IMR-90 (cell line): ENCODE results near the gene GRID1. TPM values are rescaled to one million over a fixed set of nuclear protein-coding genes. Genes with fewer than 3 reads are reported as not detected.

Source experiments
- ATAC-seq: fragments of 200-7000 bp; cut with Tn5 transposase; 2 replicates; pipeline ENCODE4 v1.9.1; 2020; ENCODE audit warnings: low read depth, mild to moderate bottlenecking, moderate library complexity
- BruUV-seq: library from RNA; stranded (reverse); fragments of 400-500 nt; replicated peaks from 2 replicates; lab custom pipeline; 2021; lab: Mats Ljungman, UMichigan
- CTCF ChIA-PET: fragments of 300-600 bp; formaldehyde crosslinking; extraction: SDS; loops from one replicate; lab custom pipeline; 2021; ENCODE audit warnings: antibody characterized with exemption; lab: Yijun Ruan, JAX
- POLR2A ChIA-PET: fragments of 300-600 bp; sonication (Branson Sonifier 250); formaldehyde crosslinking; loops from one replicate; lab custom pipeline; 2022; ENCODE audit warnings: antibody characterized with exemption; ENCODE audit not compliant: unreplicated experiment; lab: Charles Lee
- DNase-seq: peaks from one replicate; pipeline ENCODE4 v3.0.0; 2013
- H2AFZ ChIP-seq: replicated peaks from 2 replicates; pipeline ENCODE3; 2013; ENCODE audit warnings: low read length, mild to moderate bottlenecking; ENCODE audit not compliant: poor library complexity
- H2AK5ac ChIP-seq: 2 replicates; pipeline ENCODE4 v1.6.1; 2013; ENCODE audit warnings: low read depth, low read length, inconsistent platforms
- H2AK9ac ChIP-seq: replicated peaks from 2 replicates; pipeline ENCODE3; 2013; ENCODE audit warnings: mild to moderate bottlenecking, low read depth, low read length, moderate library complexity; ENCODE audit not compliant: poor library complexity
- H2BK120ac ChIP-seq: 2 replicates; pipeline ENCODE4 v1.6.1; 2013; ENCODE audit warnings: low read depth, low read length, inconsistent platforms
- H2BK15ac ChIP-seq: 3 replicates; pipeline ENCODE4 v1.6.1; 2013; ENCODE audit warnings: low read depth, low read length, inconsistent platforms
- H2BK20ac ChIP-seq: 2 replicates; pipeline ENCODE4 v1.6.1; 2013; ENCODE audit warnings: low read depth, mild to moderate bottlenecking, inconsistent platforms, low read length, moderate library complexity
- H2BK5ac ChIP-seq: 2 replicates; pipeline ENCODE4 v1.6.1; 2013; ENCODE audit warnings: mild to moderate bottlenecking, low read depth, low read length, inconsistent platforms; ENCODE audit not compliant: poor library complexity, severe bottlenecking
- H3K14ac ChIP-seq: replicated peaks from 2 replicates; pipeline ENCODE4 v1.6.1; 2013; ENCODE audit warnings: low read depth, low read length, inconsistent platforms
- H3K18ac ChIP-seq: 2 replicates; pipeline ENCODE4 v1.6.1; 2013; ENCODE audit warnings: low read depth, low read length, control low read depth
- H3K23ac ChIP-seq: 2 replicates; pipeline ENCODE4 v1.6.1; 2013; ENCODE audit warnings: low read depth, low read length, inconsistent platforms
- H3K27ac ChIP-seq: 2 replicates; pipeline ENCODE4 v1.5.1; 2013; ENCODE audit warnings: mild to moderate bottlenecking, control low read depth, low read length; ENCODE audit not compliant: insufficient read depth
- H3K27me3 ChIP-seq: 2 replicates; pipeline ENCODE4 v1.6.1; 2013; ENCODE audit warnings: low read length; ENCODE audit not compliant: control insufficient read depth, insufficient read depth
- H3K36me3 ChIP-seq: 2 replicates; pipeline ENCODE4 v1.6.1; 2013; ENCODE audit warnings: low read length, mixed read lengths; ENCODE audit not compliant: control insufficient read depth, insufficient read depth
- H3K4ac ChIP-seq: 2 replicates; pipeline ENCODE4 v1.6.1; 2013; ENCODE audit warnings: low read depth, low read length, inconsistent platforms
- H3K4me1 ChIP-seq: 2 replicates; pipeline ENCODE4 v1.6.1; 2013; ENCODE audit warnings: low read length, mixed read lengths; ENCODE audit not compliant: control insufficient read depth, insufficient read depth
- H3K4me2 ChIP-seq: 2 replicates; pipeline ENCODE4 v1.6.1; 2013; ENCODE audit warnings: low read depth, mild to moderate bottlenecking, control low read depth, low read length, moderate library complexity
- H3K4me3 ChIP-seq: 2 replicates; pipeline ENCODE4 v1.5.1; 2013; ENCODE audit warnings: low read depth, mild to moderate bottlenecking, control low read depth, low read length, moderate library complexity; ENCODE audit not compliant: insufficient read depth
- H3K56ac ChIP-seq: 2 replicates; pipeline ENCODE4 v1.6.1; 2013; ENCODE audit warnings: low read length, inconsistent platforms; ENCODE audit not compliant: insufficient read depth; ENCODE audit errors: extremely low read depth
- H3K79me1 ChIP-seq, 2 experiments: 2 replicates each; pipeline ENCODE4 v1.6.1; 2013; ENCODE audit warnings: low read length in 2 of 2, inconsistent platforms in 1 of 2, low read depth in 1 of 2
- H3K9ac ChIP-seq: 2 replicates; pipeline ENCODE4 v1.6.1; 2013; ENCODE audit warnings: low read depth, low read length, control low read depth
- H3K9me1 ChIP-seq: 2 replicates; pipeline ENCODE4 v1.6.1; 2013; ENCODE audit warnings: low read length, inconsistent platforms; ENCODE audit not compliant: insufficient read depth
- H3K9me3 ChIP-seq: 2 replicates; pipeline ENCODE4 v1.6.1; 2013; ENCODE audit warnings: low read length; ENCODE audit not compliant: control insufficient read depth, insufficient read depth
- H4K20me1 ChIP-seq: 2 replicates; pipeline ENCODE4 v1.6.1; 2013; ENCODE audit warnings: low read length, inconsistent platforms; ENCODE audit not compliant: insufficient read depth
- H4K5ac ChIP-seq: 2 replicates; pipeline ENCODE4 v1.6.1; 2013; ENCODE audit warnings: mild to moderate bottlenecking, low read depth, low read length, control low read depth
- H4K8ac ChIP-seq, 2 experiments: 2 replicates each; pipeline ENCODE4 v1.6.1; 2013; ENCODE audit warnings: low read depth in 2 of 2, low read length in 2 of 2, control low read depth in 1 of 2, inconsistent platforms in 1 of 2
- H4K91ac ChIP-seq: 2 replicates; pipeline ENCODE4 v1.6.1; 2013; ENCODE audit warnings: low read depth, low read length, inconsistent platforms; ENCODE audit not compliant: insufficient read depth
- BHLHE40 ChIP-seq: fragments of 150-350 bp; IDR thresholded peaks from 2 replicates; pipeline ENCODE4 v1.6.1; 2016; ENCODE audit warnings: mild to moderate bottlenecking, low read depth, low read length
- CEBPB ChIP-seq: IDR thresholded peaks from 2 replicates; pipeline ENCODE4 v1.6.1; 2012; ENCODE audit warnings: low read depth, low read length, improper control_type of control experiment
- CHD1 ChIP-seq: IDR thresholded peaks from 2 replicates; pipeline ENCODE4 v1.6.1; 2012; ENCODE audit warnings: low read depth, low read length, improper control_type of control experiment
- FOS ChIP-seq: fragments of 150-350 bp; IDR thresholded peaks from 2 replicates; pipeline ENCODE4 v1.6.1; 2016; ENCODE audit warnings: low read depth, low read length
- MAFK ChIP-seq: IDR thresholded peaks from 2 replicates; pipeline ENCODE4 v1.6.1; 2012; ENCODE audit warnings: low read depth, low read length, improper control_type of control experiment
- MAZ ChIP-seq: IDR thresholded peaks from 2 replicates; pipeline ENCODE4 v1.6.1; 2012; ENCODE audit warnings: low read depth, mild to moderate bottlenecking, low read length, improper control_type of control experiment, moderate library complexity, borderline replicate concordance
- MXI1 ChIP-seq: IDR thresholded peaks from 2 replicates; pipeline ENCODE4 v1.6.1; 2012; ENCODE audit warnings: low read depth, mild to moderate bottlenecking, low read length, moderate library complexity, borderline replicate concordance
- NFE2L2 ChIP-seq: fragments of 150-350 bp; IDR thresholded peaks from 2 replicates; pipeline ENCODE4 v1.6.1; 2016; ENCODE audit warnings: low read depth, mild to moderate bottlenecking, low read length
- RCOR1 ChIP-seq: IDR thresholded peaks from 2 replicates; pipeline ENCODE4 v1.6.1; 2012; ENCODE audit warnings: mild to moderate bottlenecking, low read length, improper control_type of control experiment; ENCODE audit not compliant: insufficient replicate concordance
- RFX5 ChIP-seq: IDR thresholded peaks from 2 replicates; pipeline ENCODE4 v1.8.0; 2012; ENCODE audit warnings: low read depth, mild to moderate bottlenecking, low read length, moderate library complexity
- SMC3 ChIP-seq: fragments of 150-350 bp; IDR thresholded peaks from 2 replicates; pipeline ENCODE4 v1.6.1; 2016; ENCODE audit warnings: low read depth, mild to moderate bottlenecking, antibody characterized with exemption, low read length, moderate library complexity
- WGBS, 2 experiments: methylation state at CpG; one replicate each; pipeline versions ENCODE4 v1.1.5 to v1.1.7; 2013; ENCODE audit warnings: missing lambda C conversion rate in 2 of 2; ENCODE audit not compliant: insufficient read length in 1 of 2; ENCODE audit errors: extremely low coverage in 2 of 2; 5-methylcytosine and 5-hydroxymethylcytosine counted together
- dilution Hi-C: fragments of 300-500 bp; cut with HindIII; formaldehyde crosslinking; loops from one replicate; pipeline ENCODE4 v1.14.3; 2018; ENCODE audit warnings: low sequenced_read_pairs; ENCODE audit not compliant: unreplicated experiment
- in situ Hi-C: fragments of 300-500 bp; cut with MboI; formaldehyde crosslinking; loops from 3 replicates; pipeline ENCODE4 v1.14.3; 2019; ENCODE audit warnings: low sequenced_read_pairs, inconsistent platforms, mixed read lengths
- intact Hi-C: fragments of 100-400 bp; cut with micrococcal nuclease; formaldehyde crosslinking; loops from 2 replicates; pipeline ENCODE4 v1.10.0; 2022
- polyA plus RNA-seq, 3 experiments: library from polyadenylated mRNA; depleted of rRNA; stranded (reverse); fragments of >200 nt; gene quantifications; 2 replicates each; pipeline ENCODE4 v1.2.3, GENCODE V29; 2012; ENCODE audit warnings: low replicate concordance in 1 of 3
- total RNA-seq: library from RNA; depleted of rRNA; stranded (reverse); fragments of >200 nt; gene quantifications from 2 replicates; pipeline ENCODE4 v1.2.3, GENCODE V29; 2012
- TF ChIP-seq, protein P1 (sequence below): fragments of 150-350 bp; IDR thresholded peaks from 2 replicates; pipeline ENCODE4 v1.6.1; 2016; ENCODE audit warnings: low read depth, mild to moderate bottlenecking, low read length, moderate library complexity, borderline replicate concordance
- TF ChIP-seq, protein P2 (sequence below): fragments of 150-350 bp; IDR thresholded peaks from 2 replicates; pipeline ENCODE4 v1.6.1; 2017; ENCODE audit warnings: mild to moderate bottlenecking, antibody characterized with exemption, low read length, low read depth
- TF ChIP-seq, protein P3 (sequence below): conservative IDR thresholded peaks from 2 replicates; pipeline ENCODE4 v1.5.1; 2012; ENCODE audit warnings: mild to moderate bottlenecking, low read depth, low read length, improper control_type of control experiment

Gene GRID1
- total and polyA plus RNA-seq, 2 of the 4 experiments (the other 2 are of a cell fraction) = not detected

DNA sequence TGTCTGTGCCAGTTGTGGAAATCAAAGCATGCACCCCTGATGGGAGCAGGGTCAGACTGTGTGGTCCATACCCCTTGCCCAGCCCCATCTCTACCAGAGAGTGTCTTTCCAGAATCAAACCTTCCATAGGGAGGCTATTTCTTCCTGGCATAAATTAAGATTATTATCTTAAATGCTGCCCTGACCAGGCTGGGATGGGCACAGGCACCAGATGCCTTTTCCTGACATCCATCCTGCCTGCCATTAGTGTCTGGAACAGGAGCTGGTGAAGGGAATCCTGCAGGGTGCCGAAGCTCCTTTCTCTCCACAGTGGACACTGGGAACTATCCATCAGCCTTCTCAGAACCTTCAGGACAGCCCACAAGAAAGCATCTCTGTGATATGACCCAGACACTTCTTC, 296.3 kb downstream of the GRID1 start:
- in situ Hi-C loops (no loop called here), intact Hi-C loops (no loop called here), dilution Hi-C loops (no loop called here)
- H3K9me1 ChIP-seq = no peaks in the 10 kb centered on the region
- WGBS, 2 experiments = no CpG with 5 or more reads among the region's 1 CpG
- no peak for DNase-seq
- H3K18ac ChIP-seq = no peak overlapping the region
- TF ChIP-seq, protein P1, sequence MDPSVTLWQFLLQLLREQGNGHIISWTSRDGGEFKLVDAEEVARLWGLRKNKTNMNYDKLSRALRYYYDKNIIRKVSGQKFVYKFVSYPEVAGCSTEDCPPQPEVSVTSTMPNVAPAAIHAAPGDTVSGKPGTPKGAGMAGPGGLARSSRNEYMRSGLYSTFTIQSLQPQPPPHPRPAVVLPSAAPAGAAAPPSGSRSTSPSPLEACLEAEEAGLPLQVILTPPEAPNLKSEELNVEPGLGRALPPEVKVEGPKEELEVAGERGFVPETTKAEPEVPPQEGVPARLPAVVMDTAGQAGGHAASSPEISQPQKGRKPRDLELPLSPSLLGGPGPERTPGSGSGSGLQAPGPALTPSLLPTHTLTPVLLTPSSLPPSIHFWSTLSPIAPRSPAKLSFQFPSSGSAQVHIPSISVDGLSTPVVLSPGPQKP = no peak
- TF ChIP-seq FOS (no peak), NFE2L2 (no peak), CHD1 (no peak), MAZ (no peak), RCOR1 (no peak), BHLHE40 (no peak), CEBPB (no peak), SMC3 (no peak), MXI1 (no peak), RFX5 (no peak), MAFK (no peak)
- TF ChIP-seq, protein P2, sequence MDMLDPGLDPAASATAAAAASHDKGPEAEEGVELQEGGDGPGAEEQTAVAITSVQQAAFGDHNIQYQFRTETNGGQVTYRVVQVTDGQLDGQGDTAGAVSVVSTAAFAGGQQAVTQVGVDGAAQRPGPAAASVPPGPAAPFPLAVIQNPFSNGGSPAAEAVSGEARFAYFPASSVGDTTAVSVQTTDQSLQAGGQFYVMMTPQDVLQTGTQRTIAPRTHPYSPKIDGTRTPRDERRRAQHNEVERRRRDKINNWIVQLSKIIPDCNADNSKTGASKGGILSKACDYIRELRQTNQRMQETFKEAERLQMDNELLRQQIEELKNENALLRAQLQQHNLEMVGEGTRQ = no peak
- TF ChIP-seq, protein P3, sequence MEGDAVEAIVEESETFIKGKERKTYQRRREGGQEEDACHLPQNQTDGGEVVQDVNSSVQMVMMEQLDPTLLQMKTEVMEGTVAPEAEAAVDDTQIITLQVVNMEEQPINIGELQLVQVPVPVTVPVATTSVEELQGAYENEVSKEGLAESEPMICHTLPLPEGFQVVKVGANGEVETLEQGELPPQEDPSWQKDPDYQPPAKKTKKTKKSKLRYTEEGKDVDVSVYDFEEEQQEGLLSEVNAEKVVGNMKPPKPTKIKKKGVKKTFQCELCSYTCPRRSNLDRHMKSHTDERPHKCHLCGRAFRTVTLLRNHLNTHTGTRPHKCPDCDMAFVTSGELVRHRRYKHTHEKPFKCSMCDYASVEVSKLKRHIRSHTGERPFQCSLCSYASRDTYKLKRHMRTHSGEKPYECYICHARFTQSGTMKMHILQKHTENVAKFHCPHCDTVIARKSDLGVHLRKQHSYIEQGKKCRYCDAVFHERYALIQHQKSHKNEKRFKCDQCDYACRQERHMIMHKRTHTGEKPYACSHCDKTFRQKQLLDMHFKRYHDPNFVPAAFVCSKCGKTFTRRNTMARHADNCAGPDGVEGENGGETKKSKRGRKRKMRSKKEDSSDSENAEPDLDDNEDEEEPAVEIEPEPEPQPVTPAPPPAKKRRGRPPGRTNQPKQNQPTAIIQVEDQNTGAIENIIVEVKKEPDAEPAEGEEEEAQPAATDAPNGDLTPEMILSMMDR = no peak
- no peak overlapping the region for H3K56ac ChIP-seq
- H3K4me2 ChIP-seq = no peak overlapping the region
- no peak overlapping the region for H3K23ac ChIP-seq
- ChIA-PET POLR2A (no interaction called here), CTCF (no interaction called here)
- H3K27ac ChIP-seq = no peak overlapping the region
- no peak overlapping the region for H2BK20ac ChIP-seq
- no peak overlapping the region for H3K9ac ChIP-seq
- no peak overlapping the region for H4K8ac ChIP-seq
- no peak overlapping the region for H4K91ac ChIP-seq
- no peak overlapping the region for H2BK15ac ChIP-seq
- no peaks in the 10 kb centered on the region for H3K27me3 ChIP-seq
- no peaks in the 10 kb centered on the region for H4K20me1 ChIP-seq
- H2AFZ ChIP-seq = no peak overlapping the region
- BruUV-seq = no TSS peak
- no peak overlapping the region for H2BK120ac ChIP-seq
- no peaks in the 10 kb centered on the region for H3K36me3 ChIP-seq
- H3K79me1 ChIP-seq = no peaks in the 10 kb centered on the region
- no peak overlapping the region for H3K14ac ChIP-seq
- no peak overlapping the region for H4K5ac ChIP-seq
- H2BK5ac ChIP-seq = no peak overlapping the region
- no peak overlapping the region for H3K4me3 ChIP-seq
- H2AK5ac ChIP-seq = no peak overlapping the region
- no peaks in the 10 kb centered on the region for H3K4me1 ChIP-seq
- H2AK9ac ChIP-seq = no peak overlapping the region
- ATAC-seq = no peak
- H3K4ac ChIP-seq = no peak overlapping the region
- H3K9me3 ChIP-seq = no peaks in the 10 kb centered on the region
